HL-60 (cell line): ENCODE results near the gene C2orf74.

ENCODE experiments used
- DNase-seq, 2 experiments: peaks; one replicate each; pipeline ENCODE4 v3.0.0-alpha.2; 2010 to 2020; ENCODE audit warnings: low read depth in 1 of 2, low spot score in 1 of 2
- H3K27ac ChIP-seq: fragments of 250-450 bp; sonication (Bioruptor Pico); replicated peaks from 2 replicates; pipeline ENCODE4 v1.5.1; 2020; ENCODE audit warnings: mild to moderate bottlenecking, moderate library complexity
- H3K27me3 ChIP-seq: fragments of 250-450 bp; sonication (Bioruptor Pico); 2 replicates; pipeline ENCODE4 v1.5.1; 2021; ENCODE audit warnings: mild to moderate bottlenecking, moderate library complexity; ENCODE audit not compliant: insufficient read depth, poor library complexity, severe bottlenecking
- H3K4me3 ChIP-seq: replicated peaks from 2 replicates; pipeline ENCODE4 v1.5.1; 2011; ENCODE audit warnings: mild to moderate bottlenecking, control low read depth, low read length; ENCODE audit not compliant: insufficient read depth
- GABPA ChIP-seq: IDR thresholded peaks from 2 replicates; pipeline ENCODE4 v1.6.1; 2012; ENCODE audit warnings: low read depth
- POLR2AphosphoS5 ChIP-seq: IDR thresholded peaks from 2 replicates; pipeline ENCODE4 v1.6.1; 2012; ENCODE audit warnings: low read depth
- REST ChIP-seq: IDR thresholded peaks from 2 replicates; pipeline ENCODE4 v1.6.1; 2012; ENCODE audit warnings: low read depth; ENCODE audit not compliant: insufficient replicate concordance
- SPI1 ChIP-seq: IDR thresholded peaks from 2 replicates; pipeline ENCODE4 v1.6.1; 2012; ENCODE audit warnings: low read depth, mild to moderate bottlenecking, borderline replicate concordance
- TF ChIP-seq, protein P1 (sequence below): IDR thresholded peaks from one replicate; pipeline ENCODE4 v1.5.1; 2011; ENCODE audit warnings: low read length, control low read depth, inconsistent platforms; ENCODE audit not compliant: insufficient read depth

C2orf74 gene

GRCh38 chr2:61175036-61175435 lies 13.0 kb downstream of the C2orf74 start:
- H3K27me3 ChIP-seq, result no peaks in the 10 kb centered on the region
- DNase-seq, result no peak
- no peak overlapping the region for H3K27ac ChIP-seq
- no peak overlapping the region for H3K4me3 ChIP-seq
- TF ChIP-seq, protein P1, sequence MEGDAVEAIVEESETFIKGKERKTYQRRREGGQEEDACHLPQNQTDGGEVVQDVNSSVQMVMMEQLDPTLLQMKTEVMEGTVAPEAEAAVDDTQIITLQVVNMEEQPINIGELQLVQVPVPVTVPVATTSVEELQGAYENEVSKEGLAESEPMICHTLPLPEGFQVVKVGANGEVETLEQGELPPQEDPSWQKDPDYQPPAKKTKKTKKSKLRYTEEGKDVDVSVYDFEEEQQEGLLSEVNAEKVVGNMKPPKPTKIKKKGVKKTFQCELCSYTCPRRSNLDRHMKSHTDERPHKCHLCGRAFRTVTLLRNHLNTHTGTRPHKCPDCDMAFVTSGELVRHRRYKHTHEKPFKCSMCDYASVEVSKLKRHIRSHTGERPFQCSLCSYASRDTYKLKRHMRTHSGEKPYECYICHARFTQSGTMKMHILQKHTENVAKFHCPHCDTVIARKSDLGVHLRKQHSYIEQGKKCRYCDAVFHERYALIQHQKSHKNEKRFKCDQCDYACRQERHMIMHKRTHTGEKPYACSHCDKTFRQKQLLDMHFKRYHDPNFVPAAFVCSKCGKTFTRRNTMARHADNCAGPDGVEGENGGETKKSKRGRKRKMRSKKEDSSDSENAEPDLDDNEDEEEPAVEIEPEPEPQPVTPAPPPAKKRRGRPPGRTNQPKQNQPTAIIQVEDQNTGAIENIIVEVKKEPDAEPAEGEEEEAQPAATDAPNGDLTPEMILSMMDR, result no peak
- TF ChIP-seq POLR2AphosphoS5 (no peak), GABPA (no peak), SPI1 (no peak), REST (no peak)

DNA sequence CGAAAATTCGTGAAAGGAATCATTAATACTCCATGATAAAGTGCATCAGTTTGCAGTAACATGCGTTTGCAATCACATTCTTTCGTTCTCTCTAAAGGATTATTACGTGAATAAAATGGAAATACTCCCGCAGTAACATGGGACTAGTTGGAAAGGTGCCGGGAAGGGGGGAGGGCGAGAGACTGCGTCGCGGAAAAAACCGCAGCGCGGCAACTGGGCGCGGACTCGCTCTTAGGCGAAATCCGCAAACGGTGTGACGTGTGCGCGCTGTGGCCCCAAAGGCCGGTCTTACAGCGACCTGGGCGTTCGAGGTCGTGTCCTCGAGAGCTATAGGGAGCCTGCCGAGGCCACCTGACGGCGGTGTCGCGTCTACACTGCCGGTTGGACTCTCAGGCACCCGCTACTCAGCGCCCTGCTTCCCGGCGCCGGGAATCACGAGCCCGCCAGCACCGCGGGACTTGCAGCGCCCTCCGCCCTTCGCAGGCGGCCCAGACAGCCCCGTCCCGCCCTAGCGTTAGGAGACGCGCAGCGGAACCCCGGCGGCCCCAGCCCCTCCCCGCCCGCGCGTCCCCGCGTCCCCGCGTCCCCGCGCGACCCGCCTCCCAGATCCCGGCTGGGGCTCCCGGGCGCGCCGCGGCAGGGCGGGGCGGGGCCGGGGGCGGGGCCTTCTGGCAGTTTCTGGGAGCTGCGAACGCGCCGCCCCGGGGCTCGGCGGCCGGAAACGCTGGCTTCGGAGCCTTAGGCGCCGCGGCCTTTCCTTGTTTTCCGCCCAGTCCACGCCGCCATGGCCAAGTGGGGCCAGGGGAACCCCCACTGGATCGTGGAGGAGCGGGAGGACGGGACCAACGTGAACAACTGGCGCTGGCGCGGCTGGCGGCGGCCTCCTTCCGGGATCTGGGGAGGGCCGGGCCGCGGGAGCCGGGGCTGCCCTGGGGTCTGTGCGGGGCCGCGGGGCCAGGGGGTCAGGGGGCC lies 15.1 kb downstream of the C2orf74 start:
- peak; percentile 91 for TF ChIP-seq POLR2AphosphoS5
- TF ChIP-seq GABPA, result 0 out of 2 replicates have a peak, but pooled peaks have one; percentile 18
- peak; percentile 11 for TF ChIP-seq REST
- TF ChIP-seq, protein P1, result no peak
- TF ChIP-seq SPI1, result no peak

GRCh38 chr2:61177727-61178549 lies 15.9 kb downstream of the C2orf74 start:
- Histone ChIP-seq H3K4me3 (peak overlapping the region; percentile 58), H3K27me3 (no peaks in the 10 kb centered on the region), H3K27ac (peak overlapping the region; percentile 95)
- TF ChIP-seq, protein P1, result no peak
- TF ChIP-seq REST, result peak; percentile 5
- peak in 1 of 2 experiments; percentile 37 for DNase-seq

More for the DNA sequence above, 15.1 kb downstream of the C2orf74 start:
- peak overlapping the region; percentile 58 for H3K4me3 ChIP-seq
- H3K27ac ChIP-seq, result peak overlapping the region; percentile 95
- H3K27me3 ChIP-seq, result no peaks in the 10 kb centered on the region
- DNase-seq, result peak; percentile 82 to 90
